ENCODE measurements around the gene TBX10.
"Not testable (repeated sequence)": the region's sequence is repeated elsewhere in the genome, so short reads cannot be mapped to it uniquely, and the experiment has no call there.

TBX10 gene

GRCh38 chr11:67596753-67597300, 42.7 kb downstream of the TBX10 start:
- DNase-seq, result no peak

DNA sequence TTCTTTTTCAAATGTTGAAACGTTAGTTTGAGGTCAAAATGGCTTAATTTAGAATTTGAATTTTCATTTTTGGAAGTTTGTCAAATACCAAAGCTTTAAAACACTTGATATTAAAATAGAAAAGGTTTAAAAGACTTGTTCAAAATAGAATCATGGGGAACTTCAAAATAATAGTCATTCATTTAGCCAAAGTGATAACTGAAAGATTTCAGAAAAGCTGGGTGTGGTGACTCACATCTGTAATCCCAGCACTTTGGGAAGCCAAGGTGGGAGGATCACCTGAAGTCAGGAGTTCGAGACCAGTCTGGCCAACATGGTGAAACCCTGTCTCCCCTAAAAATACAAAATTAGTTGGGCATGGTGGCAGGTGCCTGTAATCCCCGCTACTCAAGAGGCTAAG, 45.1 kb downstream of the TBX10 start:
- no peak for DNase-seq

DNA sequence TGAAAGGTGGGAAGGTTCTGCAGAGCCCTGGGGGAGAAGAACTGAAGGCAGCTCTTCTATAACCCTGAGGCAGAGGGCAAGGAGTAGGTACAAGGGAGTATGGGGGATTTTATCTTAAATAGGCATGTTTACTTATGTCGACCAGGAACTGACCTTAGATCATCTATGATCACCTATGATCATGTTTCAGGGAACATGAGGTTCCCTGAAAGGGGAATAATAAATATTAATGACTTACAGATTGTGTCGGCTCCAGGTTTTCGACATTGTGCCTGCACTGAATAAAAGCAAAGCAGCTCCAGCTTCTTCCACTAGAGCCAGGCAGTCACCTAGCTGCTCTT, 46.0 kb downstream of the TBX10 start:
- no peak for DNase-seq

DNA sequence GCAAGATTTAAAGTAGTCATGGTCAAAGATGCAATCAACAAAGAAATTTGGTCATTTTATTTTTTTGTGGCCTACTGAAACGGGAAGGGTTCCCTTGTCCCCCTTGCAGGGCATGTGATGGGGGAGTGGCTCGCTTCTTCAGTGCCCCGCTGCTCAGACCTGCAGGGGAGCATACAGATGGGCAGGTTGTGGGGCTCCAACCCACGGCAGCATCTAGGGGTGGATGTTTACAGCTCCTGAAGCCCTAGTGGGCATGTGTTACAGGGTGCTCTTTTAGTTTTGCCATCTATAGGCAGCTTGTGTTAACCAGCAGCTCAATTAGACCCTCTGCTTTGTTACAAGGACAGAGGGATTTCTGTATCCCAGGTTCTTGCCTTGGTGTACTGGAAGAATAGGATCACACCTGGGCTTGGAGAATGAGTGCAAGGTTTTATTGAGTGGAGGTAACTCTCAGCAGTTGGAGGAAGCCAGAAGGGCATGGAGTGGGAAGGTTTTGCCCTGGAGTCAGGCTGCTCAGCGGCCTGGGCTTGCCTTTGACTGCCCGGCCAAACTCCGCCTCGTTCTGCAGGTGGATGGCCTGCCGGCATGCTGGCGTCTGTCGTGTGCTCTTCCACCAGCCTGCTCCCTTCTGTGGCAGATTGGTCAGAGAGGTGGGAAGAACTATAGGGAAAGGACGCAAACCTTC, 46.5 kb downstream of the TBX10 start:
- no peak for DNase-seq

DNA sequence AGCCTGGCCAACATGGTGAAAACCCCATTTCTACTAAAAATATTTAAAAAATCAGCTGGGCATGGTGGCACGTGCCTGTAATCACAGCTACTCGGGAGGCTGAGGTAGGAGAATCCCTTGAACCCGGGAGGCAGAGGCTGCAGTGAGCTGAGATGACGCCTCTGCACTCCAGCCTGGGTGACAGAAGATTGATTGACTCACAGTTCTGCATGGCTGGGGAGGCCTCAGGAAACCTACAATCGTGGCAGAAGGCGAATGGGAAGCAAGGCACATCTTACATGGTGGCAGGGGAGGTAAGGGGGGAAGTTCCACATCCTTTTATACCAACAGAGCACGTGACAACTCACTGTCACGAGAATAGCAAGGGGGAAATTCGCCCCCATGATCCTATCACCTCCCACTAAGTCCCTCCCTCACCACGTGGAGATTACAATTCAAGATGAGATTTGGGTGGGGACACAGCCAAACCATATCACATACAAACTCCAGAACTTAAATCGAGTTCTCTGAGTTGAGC, 50.6 kb downstream of the TBX10 start:
- DNase-seq, result not testable (repeated sequence)

DNA sequence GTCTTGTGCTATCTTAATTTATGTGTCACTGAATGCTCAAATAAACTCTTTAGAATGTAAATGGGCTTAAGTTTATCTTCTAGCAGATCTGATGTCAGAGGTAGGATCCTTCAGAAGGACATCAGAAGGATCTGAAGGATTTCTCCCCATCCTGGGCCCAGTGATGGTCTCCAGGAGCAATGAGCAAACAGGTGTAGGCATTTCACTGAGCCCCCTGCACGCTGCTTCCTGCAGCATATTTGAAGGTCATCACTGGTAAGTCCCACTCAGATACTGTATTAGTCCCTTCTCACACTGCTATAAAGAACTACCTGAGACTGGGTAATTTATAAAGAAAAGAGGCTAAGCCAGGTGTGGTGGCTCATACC, 51.4 kb downstream of the TBX10 start:
- DNase-seq, result no peak

DNA sequence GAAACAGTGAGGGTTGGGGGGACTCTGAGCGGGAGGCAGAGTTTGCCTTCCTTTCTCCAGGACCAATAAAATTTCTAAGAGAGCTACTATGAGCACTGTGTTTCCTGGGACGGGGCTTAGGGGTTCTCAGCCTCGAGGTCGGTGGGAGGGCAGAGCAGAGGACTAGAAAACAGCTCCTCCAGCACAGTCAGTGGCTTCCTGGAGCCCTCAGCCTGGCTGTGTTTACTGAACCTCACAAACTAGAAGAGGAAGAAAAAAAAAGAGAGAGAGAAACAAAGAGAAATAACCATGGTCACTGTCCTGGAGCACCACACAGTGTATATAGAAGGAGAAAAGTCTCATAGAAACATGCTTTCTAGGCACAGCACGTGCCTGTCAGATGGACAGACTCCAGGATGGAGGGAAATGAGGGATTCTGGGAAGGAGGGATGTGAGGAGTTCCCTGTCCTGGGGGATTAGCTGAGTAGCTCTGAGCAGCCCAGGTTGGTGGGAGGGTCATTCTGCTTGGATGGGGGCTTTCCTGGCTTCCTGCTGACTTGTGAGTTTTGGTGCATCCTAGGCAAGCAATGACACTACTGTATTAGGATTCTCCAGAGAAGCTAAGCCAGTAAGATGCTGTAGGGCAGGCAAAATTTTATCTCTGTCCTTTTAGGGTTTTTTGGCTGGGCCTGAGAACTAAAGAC, 52.9 kb downstream of the TBX10 start:
- DNase-seq, result no peak

GRCh38 chr11:67585911-67586310, 53.7 kb downstream of the TBX10 start:
- DNase-seq, result no peak

DNA sequence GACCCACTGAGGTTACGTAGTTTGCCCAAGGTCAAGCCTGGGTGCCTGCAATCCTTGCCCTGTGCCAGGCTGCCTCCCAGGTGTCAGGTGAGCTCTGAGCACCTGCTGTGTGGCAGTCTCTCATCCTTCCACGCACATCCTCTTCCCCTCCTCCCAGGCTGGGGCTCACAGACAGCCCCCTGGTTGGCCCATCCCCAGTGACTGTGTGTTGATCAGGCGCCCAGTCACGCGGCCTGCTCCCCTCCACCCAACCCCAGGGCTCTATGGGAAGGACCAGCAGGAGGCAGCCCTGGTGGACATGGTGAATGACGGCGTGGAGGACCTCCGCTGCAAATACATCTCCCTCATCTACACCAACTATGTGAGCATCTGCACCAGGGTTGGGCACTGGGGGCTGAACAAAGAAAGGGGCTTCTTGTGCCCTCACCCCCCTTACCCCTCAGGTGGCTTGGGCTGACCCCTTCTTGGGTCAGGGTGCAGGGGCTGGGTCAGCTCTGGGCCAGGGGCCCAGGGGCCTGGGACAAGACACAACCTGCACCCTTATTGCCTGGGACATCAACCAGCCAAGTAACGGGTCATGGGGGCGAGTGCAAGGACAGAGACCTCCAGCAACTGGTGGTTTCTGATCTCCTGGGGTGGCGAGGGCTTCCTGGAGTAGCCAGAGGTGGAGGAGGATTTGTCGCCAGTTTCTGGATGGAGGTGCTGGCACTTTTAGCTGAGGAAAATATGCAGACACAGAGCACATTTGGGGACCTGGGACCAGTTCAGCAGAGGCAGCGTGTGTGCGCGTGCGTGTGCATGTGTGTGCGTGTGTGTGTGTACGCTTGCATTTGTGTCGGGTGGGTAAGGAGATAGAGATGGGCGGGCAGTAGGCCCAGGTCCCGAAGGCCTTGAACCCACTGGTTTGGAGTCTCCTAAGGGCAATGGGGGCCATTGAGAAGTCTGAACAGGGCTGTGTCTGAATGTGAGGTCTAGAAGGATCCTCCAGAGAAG, 54.4 kb downstream of the TBX10 start:
- DNase-seq, result no peak

GRCh38 chr11:67584205-67584880, 55.2 kb downstream of the TBX10 start:
- DNase-seq, result peak; percentile 45

GRCh38 chr11:67583247-67584204, 56.0 kb downstream of the TBX10 start, which contains the start of gene GSTP1:
Gene GSTP1 (plus strand): TSS chr11:67583812. CDS start chr11:67583844, 32 bp downstream.
- peak; percentile 80 for DNase-seq

- no peak for DNase-seq
Measured at GRCh38 chr11:67582011-67582410, 57.6 kb downstream of the TBX10 start.

GRCh38 chr11:67581469-67581868, 58.1 kb downstream of the TBX10 start:
- DNase-seq, result no peak

All from activated T-cell treated with anti-CD3 and anti-CD28 coated beads, Interleukin-2, amount 50 U/mL, for 1 hour (primary cell).